HG02678 (cell line): ENCODE measurements around the gene EIF1B.

Experiments used
- ATAC-seq: cut with Tn5 transposase; IDR thresholded peaks from one replicate; pipeline ENCODE4 v1.9.1; 2021; ENCODE audit warnings: mild to moderate bottlenecking, moderate library complexity; ENCODE audit not compliant: unreplicated experiment

Gene EIF1B

DNA sequence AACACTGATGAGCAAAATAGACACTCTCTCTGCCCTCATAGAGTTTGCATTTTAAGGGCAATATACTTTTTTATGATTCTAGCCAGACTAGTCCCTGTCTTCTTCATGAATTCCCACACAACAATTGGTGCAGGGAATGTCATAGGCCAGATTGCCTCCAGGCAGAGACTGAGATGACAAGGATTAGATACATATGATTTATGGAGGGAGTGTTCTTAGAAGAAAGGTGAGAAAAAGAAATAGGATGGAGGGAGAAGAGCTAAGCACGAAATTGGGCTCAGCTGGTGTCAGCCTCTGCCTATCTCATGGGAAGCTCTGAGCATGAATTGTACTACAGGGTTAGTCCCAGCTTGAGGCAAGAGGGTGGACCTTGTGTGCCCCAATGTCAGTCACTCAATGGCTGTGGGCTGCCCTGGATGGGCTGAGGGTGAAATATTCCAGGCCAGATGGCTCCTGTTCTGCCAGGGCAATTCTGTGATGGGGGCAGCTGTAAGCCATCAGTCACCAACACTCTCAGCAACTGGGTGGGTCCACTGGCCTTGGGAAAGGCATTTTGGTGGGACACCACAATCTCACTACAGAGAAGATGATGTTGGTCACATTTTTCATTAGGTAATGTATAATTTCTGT, 31.1 kb downstream of the EIF1B start:
- no peak for ATAC-seq

DNA sequence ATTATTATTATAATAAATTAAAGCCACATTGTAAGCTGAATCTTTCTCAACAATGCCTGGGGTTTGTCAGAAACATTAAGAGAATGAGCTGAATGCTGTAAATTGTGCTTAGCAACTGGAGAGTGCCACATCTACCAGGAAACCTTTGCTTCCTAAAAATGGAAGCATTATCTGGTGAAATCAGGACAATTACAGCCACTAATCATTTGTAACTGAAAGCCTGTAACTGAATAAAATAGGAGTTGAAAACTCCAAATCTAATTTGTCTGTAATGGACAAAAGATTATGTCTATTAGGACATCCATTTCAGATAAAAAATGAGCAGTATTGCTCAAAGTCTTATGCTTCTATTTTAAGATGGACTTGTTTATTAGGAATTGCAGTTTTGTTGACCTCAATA, 32.2 kb downstream of the EIF1B start:
- ATAC-seq, result no peak

DNA sequence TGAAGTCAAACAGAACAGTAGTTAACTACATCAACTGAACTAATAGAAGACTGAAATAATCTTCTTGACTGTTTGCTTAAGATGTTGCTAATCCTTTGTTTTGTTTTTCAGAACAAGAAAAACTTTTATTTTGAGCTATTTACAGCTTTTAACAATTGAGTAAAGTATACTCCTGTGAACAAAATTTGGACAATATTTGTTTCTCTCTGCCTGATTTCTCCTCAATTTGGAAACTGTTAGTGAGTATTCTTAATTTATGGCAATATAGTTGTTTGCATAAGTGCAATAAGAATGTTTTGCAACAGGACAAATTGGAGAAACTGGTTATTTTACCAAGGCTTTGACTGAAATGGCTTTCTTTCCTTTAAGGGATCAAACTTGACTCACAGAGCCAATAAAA, 41.0 kb downstream of the EIF1B start:
- ATAC-seq, result no peak

DNA sequence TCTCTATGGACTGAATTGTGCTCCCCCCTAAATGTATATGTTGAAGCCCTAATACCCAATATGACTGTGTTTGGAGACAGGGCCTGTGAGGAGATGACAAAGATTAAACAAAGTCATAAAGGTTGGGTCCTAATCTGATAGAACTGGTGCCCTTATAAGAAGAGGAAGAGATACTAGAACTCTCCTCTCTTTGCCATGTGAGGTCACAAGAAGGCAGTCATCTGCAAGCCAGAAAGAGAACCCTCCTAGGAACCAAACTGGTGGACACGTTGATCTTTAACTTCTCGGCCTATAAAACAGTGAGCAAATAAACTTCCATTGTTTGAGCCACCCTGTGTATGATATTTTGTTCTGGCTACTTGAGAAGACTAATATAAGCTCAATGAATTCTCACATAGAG, 45.9 kb downstream of the EIF1B start:
- no peak for ATAC-seq

DNA sequence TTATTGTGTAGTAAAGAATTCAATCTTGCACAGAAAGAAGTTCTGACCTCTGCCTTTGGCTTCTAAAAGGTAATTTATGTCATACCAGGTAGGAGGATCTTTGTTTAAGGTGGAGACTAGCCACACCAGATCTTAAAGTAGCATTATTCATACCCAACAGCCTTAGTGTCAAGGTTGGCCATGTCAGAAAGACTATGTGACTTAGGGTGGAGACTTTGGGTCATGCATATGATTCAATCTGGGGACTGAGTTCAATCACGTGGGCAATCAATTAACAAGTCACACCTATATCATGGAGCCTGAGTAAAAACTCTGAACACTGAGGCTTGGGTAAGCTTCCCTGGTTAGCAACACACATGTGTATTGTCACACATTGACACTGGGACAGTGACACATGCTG, 48.9 kb downstream of the EIF1B start:
- ATAC-seq, result no peak
